Measurements from ENCODE around the gene MED15.

Gene MED15

DNA sequence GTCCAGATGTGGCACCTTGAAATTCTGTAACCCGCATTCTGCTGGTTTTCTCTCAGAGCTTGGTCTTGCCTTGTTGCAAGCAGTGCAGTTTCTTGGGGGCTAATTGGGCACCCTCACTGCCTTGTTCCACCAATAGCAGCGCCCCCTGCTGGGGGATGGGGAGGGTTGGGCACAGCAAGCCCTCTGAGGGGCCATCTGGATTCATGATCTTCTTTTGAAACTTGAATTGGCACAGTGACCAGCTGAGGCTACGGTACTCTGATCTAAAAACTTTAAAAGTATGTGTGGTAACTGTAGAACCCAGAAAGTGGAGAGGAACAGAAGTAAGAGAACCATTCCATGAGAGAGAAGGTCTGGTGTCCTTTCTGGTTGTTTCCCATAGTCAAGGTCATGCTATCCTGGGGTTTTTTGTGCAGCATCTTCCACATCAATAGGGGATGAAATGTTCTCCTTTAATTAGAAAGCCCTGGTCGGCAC is 64.2 kb downstream of the MED15 start:
- DNase-seq (ENCODE audit: low read depth) = no peak

DNA sequence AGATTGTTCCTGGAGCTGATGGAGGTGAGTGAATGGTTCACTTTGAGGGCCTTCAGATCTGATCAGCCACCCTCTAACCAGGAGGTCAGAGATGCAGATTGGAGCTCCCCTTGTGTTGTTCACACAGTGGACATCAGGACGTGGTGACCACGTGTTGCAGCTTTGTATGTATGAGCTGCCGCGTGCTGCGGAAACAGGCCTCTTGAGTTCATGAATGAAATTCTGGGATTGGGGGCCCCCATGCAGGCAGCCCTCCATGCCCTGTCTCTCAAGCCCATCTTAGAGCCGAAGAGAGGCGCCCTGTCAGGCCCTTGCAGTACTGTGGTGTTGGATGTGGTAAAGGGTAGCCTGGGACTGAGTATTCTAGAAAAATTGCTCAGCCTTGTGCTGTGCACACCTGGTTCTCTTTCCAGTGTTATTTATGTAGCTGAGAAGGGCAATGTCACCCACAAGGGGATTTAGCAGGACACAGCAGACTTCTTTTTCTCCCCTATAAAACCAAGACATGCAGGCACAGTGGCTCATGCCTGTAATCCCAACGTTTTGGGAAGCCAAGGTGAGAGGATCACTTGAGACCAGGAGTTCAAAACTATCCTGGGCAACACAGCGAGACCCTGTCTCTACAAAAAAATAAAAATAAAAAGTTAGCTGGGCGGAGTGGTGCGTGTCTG is 64.9 kb downstream of the MED15 start:
- DNase-seq (ENCODE audit: low read depth) = no peak

DNA sequence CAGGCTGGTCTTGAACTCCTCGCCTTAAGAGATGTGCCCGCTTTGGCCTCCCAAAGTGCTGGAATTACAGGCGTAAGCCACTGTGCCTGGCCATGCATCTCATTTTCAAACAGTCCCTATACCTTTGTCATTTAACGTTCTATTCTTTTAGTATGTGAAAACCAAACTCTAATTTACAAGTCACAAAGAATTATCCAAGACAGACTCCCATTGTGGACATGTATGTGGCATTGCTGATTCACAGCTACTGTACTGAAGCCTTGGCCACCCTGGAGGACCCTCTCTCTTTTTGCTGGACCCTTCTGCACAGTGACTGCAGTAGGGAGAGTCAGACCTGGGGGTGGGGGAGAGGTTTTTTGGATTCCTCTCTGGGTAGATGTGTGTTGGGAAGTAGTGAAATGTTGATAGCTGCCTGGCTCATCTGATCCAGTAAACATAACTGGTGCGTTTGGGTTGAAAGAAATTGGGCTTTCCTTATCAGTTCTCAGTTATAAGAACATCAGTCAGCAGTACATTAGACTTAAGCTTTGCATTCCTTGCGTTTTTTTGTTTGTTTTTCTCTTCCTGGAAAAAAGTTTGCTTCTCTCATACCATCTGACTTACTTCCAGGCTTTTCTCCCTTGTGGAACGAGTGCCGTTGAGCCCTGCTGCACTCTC is 65.9 kb downstream of the MED15 start:
- DNase-seq (ENCODE audit: low read depth) = no peak

DNA sequence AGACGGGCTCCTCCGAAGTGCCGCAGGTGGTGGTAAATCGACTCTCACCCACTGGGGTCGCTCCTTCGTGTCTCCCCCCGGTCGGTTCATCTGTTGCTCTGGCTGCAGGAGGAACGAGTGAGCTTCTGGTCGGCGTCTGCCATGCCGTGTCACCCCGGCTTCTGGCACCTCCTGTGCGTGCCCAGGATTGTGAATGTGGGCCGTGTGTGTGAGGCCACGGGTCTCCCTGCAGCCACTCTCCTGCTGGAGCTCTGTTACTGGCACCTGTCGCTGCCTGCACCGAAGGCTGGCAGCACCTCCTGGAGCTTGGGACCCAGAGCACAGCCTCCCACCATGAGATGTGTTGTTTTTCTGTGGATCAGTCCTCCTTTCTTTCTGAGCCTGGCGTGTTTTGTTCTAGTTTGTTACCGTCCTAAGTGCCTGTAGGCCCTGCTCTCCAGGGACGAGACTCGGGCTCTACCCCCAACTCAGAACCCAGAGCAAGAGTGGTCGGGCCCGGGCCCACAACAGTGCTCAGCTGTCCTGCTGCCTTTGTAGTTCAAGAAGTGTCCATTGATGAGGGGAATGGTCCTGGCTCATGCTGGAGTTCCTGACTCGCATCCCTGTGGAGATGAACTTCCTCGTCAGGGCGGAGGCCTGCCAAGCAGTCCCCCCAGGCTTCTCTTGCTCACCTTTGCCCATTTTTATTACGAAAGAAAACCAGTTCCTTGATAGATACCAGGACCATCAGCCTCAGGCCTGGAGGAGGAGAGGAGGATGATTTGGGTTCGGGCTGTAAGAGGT is 66.6 kb downstream of the MED15 start:
- no peak for DNase-seq (ENCODE audit: low read depth)

DNA sequence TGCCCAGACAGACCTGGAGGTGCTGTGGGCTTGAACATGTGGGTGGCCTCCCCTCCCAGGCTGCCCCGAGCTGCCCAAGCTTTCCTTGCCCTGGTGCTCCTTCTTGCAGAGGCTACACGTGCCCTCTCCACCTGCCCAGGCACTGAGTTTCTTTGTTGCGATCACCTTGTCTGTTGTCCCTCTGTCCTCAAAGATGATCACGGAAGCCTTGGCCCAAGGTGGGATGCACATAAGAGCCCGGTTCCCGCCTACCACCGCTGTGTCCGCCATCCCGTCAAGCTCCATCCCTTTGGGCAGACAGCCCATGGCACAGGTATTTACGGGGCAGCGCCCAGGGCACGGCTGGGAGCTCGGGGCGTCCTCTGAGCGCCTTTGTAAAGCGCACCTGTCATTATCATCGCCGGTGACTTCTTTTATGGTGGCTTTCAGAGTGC is 67.5 kb downstream of the MED15 start:
- DNase-seq (ENCODE audit: low read depth) = no peak

DNA sequence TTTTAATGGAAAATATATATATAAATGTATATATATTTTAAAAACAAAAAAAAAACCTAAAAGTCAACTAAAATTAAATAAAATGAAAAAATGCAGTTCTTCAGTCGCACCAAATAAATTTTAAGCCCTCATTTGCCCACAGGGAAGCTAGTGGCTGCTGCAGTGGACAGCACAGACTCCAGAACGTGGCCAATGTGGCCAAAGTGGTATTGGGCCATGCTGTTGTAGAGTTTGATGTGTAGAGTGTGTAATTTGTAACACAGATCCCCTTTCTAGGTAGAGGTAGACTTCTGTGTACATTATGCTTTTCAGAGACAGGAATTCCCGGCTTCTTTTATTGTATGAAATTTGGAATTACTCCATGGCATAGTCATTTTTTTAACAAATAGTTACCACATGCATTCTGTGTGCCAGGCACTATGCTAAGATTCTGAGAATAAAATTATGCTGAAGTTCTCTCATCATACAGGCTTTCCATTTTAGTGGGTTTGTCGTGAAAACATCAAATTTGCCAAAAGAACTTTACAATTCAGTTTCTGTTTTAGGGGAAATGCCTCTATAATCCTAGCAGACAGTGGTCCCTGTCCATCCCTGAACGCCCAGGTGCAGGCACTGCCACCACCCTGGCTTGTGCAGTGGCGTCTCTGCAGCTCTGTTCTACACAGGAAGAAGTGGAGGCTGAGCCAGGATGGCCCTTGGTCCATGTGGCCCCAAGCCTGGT is 68.5 kb downstream of the MED15 start:
- no peak for DNase-seq (ENCODE audit: low read depth)

DNA sequence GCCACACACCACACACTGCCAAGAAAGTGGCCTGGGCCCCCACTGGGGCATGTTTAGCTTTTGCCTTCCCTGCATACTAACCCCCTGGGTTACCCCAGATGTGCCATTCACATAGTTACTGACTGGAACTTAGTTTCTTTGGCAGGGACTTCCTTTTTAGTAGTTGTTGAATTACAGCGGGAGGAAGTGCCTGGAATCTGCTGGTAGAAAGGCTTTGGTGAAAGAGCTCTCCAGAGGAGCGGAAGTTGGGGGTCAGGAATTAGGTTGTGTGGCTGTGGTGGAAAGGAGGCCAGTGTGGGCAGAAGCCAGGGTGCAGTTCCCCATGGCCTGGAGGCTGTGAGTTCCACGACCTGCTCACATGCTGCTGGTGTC is 69.0 kb downstream of the MED15 start:
- DNase-seq (ENCODE audit: low read depth) = no peak

DNA sequence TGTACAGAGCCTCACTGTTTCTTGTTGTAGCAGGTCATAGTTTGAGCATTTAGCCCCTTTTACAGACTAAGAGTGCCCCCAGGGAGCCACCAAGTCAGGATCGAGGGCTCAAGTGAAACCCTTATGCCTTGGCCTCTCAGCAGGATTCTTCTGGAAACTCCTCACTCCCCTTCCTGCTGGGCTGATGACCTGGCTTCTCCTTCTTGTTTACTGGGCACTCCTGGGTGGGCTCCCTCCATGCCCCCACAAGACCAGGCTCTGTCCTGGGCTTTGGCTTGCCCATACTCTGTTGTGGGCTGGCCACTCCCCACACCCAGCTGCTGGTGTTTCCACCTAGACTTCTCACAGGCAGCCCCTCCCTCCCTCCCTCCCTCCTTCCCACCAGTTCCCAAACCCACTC is 69.6 kb downstream of the MED15 start:
- DNase-seq (ENCODE audit: low read depth) = no peak

DNA sequence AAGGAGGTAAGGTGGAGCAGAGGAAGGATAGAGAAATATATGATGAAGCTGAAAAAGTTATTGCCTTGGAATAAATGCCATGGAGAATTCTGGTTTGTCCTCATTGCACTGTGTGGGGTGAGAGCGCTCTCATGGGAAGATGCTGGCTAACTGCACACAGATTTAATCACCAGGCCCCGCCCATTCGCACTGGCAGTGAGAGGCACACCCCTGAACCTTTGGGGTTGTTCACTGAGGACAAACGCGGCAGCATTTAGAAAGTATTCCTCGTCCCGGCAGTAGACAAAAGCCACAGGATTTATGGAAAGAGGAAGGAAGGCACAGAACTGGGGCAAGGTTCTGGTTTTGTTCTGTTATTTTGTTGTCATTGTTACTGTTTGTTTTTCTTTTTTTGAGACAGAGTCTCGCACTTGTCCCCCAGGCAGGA is 70.2 kb downstream of the MED15 start:
- no peak for DNase-seq (ENCODE audit: low read depth)

DNA sequence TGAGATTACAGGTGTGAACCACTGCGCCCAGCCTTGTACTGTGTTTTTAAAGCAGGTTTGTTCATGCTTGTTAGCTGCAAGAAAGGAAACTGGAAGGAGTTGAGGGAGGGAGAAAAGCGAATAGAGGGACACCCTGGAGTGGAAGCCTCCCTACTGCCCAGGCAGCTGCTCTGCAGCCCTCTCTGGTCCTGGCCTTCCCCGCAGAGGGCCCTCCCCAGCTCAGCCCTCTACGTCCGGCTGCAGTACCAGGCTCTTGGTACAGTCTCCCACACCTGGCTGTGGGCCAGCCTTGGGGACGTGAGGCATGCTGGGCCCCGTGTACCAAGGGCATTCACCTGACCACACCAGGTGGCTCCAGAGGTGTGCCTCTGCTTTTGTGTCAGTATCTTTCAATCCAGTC is 70.8 kb downstream of the MED15 start:
- DNase-seq (ENCODE audit: low read depth) = no peak

DNA sequence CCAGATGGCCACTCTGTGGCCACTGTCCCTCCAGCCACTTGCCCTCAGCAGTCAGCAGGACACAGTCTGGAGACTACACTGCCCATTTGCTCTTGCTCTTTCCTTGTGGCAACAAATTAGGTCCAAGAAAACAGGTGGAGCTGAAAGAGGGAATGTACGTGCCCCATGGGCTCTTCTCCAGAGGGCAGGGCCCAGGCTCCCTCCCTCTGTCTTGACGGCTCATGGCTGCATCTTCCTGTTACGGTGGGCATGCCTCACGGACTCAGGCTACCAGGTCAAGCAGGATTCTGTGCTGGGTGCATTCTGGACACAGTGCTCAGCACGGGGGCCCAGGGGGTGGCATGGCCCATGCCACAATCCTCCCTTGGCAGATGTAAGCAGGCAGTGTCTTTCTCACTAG is 71.3 kb downstream of the MED15 start:
- DNase-seq (ENCODE audit: low read depth) = no peak

DNA sequence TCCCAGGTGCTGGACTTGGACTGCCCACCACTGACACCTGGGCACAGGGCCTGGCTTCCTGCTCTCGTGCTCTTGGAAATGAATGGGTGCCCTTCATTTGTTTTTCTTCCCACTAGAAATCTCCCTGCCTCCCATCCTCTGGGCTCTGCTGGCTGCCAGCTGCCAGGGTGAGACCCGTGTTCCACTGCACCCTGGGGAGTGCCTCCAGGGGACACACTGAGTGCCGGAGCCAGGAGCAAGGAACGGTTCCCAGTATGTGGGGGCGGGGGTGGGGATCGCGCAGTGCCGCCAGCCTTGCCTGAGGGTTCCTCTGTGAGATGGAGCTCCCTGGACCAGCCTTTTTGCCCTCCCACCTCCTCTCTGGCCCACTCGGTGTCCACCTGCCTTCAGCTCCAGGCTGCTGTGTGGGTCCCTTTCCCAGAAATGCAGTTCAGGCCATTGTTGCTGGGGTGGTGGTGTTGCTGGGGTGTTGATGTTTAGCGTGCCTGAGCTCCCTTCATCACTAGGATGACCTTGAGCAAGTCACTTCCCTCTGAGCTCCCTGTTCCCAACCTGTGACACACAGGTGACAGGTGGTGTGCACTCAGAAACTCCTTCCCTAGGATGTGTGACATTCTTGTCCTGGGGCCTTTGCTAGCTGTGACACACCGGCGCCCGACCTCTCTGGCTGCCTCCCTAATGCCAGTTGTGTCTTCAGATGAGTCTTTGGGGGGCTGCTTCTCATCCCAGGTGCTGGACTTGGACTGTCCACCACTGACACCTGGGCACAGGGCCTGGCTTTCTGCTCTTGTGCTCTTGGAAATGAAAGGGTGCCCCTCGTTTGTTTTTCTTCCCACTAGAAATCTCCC is 72.1 kb downstream of the MED15 start:
- no peak for DNase-seq (ENCODE audit: low read depth)

DNA sequence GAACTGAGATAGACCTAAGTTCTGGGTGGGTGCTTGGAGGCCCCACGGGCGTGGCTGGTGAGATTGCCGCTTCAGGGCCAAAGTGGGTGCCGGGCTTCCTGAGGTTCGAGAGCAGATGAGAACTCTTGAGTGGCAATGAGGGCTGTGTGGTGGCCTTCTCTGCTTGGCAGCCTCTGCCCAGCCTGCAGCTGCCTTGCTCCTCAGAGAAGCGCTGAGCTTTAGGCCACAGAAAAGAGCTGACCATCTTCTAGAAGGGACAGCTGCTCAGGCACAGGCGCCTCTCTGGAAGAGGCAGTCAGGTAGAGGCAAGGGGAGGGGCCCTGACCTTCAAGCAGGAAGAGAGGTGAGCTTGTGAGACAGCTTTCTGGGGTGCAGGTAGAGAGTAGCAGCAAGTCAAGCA is 72.8 kb downstream of the MED15 start:
- DNase-seq (ENCODE audit: low read depth) = no peak

DNA sequence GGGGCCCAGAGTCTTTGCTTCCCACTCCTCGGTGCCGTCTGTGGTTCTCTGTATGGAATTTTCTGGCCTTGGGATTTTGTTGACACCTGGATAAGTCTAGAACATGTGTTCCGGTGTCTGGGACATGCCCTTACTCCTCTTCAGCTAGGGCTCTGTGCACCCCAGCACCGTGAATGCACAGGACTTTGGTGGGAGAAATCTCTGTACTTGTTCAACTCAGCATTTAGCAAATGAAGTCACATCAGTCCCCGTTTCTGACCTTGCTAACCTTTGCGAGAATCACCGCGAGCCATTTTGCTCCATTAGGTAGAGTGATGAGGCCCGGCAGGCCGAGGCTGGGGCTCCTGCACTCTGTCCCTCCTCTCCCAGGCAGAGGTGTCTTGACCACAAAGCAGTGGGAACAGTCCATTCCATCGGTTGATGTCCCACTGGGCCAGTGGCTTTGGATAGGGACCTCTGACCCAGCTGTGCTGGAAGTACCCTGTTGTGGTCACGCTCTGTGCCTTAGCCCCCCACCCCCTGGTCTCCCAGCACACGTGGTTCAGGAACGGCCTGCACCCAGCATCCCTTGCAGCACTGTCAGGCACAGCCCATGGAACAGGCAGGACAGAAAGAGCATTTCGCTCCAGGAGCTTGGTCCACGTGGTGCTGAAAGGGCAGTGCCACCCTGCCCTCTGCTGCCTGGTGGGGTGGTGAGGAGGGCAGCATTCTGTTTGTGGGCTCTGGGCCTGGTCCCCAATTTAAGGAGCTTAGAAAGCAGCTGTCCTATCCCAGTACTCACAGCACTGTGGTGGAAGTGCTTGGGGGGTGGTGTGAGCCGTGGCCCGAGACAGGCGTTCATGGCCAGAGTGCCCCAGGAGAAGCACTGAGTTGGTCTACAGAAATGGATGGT is 73.4 kb downstream of the MED15 start:
- DNase-seq (ENCODE audit: low read depth) = no peak

DNA sequence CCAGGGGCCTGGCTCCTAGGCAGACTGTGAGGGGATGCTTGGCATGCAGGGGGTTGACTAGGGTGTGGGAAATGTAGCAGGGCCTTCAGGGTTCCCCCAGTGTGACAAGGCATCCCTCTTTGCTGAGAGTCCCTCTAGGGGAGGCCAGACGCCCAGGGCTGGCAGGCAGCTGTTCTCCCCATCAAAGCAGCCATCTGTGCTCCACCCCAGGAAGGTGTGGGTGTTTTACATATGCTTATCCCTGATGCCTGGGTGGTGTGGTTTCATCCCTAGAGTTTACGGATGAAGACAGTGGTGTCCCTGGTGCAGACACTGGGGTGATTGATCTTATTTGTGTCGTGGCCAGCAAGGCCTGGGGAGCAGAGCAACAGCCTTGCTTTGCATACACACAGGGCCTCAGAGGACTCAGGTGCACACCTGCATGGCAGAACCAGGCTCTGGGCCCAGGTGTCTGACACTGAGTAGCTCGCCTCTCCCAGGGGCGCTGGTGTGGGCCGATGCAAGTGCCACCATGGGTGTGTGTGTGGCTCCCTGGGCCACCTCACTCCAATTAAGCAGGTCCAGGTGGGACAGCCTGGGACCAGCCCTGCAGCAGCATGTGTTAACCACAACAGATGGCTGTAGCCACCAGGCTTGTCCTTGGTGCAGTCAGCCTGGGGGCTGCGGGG is 74.2 kb downstream of the MED15 start:
- no peak for DNase-seq (ENCODE audit: low read depth)

DNA sequence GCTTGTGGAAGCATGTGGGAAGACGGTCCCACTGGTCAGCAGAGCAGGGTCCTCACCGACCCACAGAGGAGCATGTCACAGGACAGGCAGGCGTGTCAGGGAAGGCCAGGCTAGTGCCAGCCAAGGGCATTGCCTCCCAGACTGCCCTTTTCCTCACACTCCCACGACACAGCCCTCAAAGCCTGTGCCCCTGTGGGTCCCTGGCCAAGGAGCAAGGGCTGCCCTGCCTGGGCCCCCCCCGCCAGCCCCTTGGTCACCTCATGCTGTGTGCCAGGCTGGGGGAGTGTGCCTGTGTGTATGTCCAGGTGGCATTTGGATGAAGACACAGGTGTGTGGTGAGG is 74.7 kb downstream of the MED15 start:
- DNase-seq (ENCODE audit: low read depth) = no peak

DNA sequence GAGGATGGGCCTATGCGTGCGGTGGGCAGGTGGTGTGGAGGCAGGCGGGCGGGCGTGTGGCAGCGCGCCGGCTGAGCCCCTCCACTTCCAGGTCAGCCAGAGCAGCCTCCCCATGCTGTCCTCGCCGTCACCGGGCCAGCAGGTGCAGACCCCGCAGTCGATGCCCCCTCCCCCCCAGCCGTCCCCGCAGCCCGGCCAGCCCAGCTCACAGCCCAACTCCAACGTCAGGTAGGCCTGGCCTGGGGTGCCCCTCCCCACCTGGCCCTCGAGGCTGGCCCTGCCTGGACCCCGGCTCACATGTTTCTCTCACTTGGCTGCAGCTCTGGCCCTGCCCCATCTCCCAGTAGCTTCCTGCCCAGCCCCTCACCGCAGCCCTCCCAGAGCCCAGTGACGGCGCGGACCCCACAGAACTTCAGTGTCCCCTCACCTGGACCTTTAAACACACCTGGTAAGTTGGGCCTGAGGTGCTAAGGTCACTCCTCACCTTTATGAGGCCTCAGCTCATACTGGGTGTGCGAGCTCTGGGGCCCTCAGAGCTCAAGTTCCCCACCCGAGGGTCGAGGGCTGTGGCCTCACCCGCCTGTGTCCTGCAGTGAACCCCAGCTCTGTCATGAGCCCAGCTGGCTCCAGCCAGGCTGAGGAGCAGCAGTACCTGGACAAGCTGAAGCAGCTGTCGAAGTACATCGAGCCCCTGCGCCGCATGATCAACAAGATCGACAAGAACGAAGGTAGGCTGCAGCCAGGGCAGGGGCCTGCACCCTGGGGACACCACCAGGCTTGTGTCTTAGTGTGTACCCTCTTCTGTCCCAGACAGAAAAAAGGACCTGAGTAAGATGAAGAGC is 75.3 kb downstream of the MED15 start:
- no peak for DNase-seq (ENCODE audit: low read depth)

DNA sequence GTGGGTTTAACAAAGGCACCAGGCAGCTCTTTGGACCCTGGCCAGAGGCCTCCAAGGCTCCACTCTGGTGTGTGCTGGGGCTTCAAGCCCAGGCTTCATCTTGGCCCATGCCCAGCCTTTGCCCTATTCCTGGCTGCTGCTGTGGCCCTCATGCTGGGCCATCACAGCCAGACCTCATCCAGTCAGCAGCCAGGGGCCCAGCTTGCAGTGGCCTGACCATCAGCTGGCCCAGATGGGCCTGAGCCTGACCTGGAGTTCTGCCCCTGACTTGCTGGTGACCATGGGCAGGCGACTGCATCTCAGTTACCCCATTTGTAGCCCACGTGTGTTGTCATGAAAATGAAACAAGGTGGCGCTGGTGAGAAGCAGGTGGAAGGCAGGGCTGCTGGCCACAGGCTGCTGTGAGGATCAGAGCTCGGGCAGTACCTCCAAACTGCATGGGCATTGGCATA is 76.1 kb downstream of the MED15 start:
- no peak for DNase-seq (ENCODE audit: low read depth)

Measured in non-pigmented ciliary epithelial cell (primary cell).